Measurements from ENCODE around the gene OVOL3.

GRCh38 chr19:36084231-36085009 is 26.5 kb upstream of the OVOL3 start:
- TF ChIP-seq JUND (IDR thresholded peaks at IDR 0.05) (no peak), FOXA1 (IDR thresholded peaks at IDR 0.05) (no peak), ZBTB33 (IDR thresholded peaks at IDR 0.05) (no peak), TAF1 (conservative IDR thresholded peaks at IDR 0.05) (no peak), RXRA (IDR thresholded peaks at IDR 0.05) (no peak), GABPA (IDR thresholded peaks at IDR 0.05 in 1 of 2, conservative IDR thresholded peaks at IDR 0.05 in 1 of 2) (no peak), REST (IDR thresholded peaks at IDR 0.05) (no peak), RAD21 (IDR thresholded peaks at IDR 0.05) (no peak), YY1 (IDR thresholded peaks at IDR 0.05) (no peak)
- TF ChIP-seq, protein P1, sequence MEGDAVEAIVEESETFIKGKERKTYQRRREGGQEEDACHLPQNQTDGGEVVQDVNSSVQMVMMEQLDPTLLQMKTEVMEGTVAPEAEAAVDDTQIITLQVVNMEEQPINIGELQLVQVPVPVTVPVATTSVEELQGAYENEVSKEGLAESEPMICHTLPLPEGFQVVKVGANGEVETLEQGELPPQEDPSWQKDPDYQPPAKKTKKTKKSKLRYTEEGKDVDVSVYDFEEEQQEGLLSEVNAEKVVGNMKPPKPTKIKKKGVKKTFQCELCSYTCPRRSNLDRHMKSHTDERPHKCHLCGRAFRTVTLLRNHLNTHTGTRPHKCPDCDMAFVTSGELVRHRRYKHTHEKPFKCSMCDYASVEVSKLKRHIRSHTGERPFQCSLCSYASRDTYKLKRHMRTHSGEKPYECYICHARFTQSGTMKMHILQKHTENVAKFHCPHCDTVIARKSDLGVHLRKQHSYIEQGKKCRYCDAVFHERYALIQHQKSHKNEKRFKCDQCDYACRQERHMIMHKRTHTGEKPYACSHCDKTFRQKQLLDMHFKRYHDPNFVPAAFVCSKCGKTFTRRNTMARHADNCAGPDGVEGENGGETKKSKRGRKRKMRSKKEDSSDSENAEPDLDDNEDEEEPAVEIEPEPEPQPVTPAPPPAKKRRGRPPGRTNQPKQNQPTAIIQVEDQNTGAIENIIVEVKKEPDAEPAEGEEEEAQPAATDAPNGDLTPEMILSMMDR (IDR thresholded peaks at IDR 0.05; ENCODE audit: low read depth, low read length, missing input control): no peak
- TF ChIP-seq, protein P2, sequence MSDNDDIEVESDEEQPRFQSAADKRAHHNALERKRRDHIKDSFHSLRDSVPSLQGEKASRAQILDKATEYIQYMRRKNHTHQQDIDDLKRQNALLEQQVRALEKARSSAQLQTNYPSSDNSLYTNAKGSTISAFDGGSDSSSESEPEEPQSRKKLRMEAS (IDR thresholded peaks at IDR 0.05): no peak
